ENCODE results near the gene TLK1. TPM values are rescaled to one million over a fixed set of nuclear protein-coding genes. Genes with fewer than 3 reads are reported as not detected.

The TLK1 gene
- total RNA-seq, 1 experiment from 2014 or later = 19.1 TPM

DNA sequence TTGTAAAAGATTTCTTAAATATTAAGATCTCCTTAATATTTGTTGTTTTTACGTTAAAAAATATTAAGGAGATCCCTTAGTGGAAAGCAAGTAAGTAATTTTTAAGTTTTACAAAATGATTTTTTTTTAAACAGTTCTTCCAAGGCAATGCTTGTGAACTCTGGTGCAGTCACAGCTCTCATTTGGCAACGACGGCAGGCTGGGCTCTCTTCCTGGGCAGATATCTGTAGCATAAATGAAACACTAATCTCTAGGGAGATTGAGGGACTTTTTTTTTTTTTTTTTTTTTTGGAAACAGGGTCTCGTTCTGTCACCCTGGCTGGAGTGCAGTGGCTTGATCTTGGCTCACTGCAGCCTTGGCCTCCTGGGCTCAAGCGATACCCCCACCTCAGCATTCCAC, 193.1 kb downstream of the TLK1 start:
- no peak for DNase-seq (ENCODE audit: low read depth)

DNA sequence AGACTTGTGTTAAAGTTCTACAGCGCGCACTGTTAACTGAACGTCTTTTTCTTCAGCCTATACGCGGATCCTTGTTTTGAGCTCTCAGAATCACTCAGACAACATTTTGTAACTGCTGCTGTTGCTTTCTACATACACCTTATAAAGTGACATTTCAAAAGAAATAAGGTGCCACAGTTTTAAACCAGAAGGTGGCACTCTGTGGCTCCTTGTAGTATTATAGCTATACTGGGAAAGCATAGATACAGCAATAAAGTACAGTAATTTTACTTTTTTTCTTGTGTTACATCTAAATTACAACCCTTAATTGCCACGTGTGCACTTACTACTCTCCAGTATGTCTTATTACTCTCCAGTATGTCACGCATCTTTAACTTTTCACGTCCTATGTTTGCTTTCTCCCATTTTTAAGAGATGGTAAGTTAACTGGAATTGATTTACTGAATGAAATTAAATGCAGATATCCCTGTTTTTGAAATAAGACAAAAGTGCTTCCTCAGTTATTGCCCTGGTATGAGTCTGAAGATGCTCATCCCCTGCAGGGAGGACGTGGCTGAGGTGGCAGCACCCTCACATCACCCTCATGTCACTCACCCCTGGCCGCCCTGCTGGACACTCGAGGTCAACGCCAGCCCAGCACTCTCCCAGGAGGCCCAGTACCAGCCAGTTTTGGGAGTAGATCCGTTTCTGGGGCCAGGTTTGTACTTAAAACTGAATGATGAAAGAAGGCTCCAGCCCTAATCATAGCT, 193.9 kb downstream of the TLK1 start:
- DNase-seq (ENCODE audit: low read depth) = peak; percentile 29

DNA sequence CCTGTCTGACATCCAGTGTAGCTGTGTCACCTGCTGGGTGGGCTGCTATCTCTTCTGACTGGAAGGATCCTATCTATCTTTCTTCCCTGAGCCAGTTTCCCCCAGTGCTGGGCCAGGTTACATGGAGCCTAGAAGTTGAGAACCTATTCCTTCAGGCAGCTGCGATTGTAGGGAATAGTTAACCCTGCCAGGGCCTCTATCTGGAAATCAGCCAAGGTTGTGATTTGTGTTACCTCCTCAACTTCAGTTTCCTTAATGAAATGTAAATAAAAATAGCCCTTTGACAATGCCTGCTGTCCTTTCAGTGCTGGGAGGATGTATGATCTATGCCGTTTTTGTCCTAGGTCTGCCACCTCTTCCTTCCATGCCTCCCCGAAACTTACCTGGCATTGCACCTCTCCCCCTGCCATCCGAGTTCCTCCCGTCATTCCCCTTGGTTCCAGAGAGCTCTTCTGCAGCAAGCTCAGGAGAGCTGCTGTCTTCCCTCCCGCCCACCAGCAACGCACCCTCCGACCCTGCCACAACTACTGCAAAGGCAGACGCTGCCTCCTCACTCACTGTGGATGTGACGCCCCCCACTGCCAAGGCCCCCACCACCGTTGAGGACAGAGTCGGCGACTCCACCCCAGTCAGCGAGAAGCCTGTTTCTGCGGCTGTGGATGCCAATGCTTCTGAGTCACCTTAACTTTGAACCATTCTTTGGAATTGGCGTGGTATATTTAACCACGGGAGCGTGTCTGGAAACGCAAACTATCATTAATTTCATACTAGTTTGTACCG, 195.1 kb downstream of the TLK1 start:
- peak; percentile 26 for DNase-seq (ENCODE audit: low read depth)

DNA sequence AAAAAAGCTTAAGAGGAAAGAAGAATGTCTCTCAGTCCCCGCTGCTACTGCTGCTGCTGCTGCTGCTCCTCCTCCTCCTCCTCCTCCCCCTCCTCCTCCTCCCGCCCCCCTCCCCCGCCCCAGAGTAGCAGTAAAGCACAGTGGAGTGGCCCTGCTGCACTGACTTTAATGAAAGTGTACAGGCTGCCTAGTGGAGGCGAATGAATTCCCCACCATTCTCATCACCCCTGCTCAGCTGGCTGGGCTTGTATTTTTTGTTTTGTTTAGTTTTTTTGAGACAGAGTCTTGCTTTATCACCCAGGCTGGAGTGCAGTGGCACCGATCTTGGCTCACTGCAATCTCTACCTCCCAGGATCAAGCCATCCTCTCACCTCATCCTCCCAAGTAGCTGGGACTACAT, 197.3 kb downstream of the TLK1 start:
- no peak for DNase-seq (ENCODE audit: low read depth)

DNA sequence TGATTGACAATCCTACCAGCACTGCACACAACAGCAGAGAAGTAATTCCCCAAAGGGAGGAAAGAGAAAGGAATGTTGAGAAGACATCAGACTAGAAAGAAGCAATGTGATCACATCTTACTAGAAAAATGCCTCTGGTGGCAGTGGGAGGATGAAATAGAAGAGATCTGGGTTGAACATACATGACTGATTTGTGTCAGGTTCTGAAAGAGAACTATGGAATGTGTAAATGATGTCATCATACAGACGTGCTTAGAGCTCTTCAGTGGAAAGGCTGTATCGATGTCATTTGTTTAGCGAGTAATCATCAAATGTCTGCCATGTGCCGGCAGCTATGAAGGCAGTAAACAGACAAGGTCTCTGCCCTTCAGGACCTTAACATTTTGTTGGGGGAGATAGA, 206.8 kb downstream of the TLK1 start:
- DNase-seq (ENCODE audit: low read depth) = no peak

DNA sequence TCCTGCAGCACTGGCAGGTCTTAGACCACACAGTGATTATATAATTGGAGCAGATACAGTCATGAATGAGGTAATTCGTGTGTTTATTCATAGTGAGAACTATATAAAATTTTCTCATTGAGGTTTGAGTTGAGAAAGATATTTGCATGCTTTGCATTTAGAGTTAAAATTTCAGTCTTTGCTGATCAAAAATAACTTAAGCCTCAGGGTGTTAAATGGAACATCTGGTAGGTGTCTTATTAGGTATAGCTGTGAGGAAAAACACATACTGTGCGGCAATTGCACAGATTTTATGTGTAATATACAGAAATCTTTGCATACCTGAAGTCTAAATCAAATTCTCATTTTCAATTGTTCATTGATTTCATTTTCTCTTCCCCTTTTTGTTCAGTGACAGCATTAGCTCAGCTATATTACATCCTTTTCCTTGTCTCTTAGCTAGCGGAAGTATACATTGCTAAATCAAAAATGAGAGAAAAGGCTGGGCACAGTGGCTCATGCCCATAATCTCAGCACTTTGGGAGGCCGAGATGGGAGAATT, 210.4 kb downstream of the TLK1 start:
- no peak for DNase-seq (ENCODE audit: low read depth)

DNA sequence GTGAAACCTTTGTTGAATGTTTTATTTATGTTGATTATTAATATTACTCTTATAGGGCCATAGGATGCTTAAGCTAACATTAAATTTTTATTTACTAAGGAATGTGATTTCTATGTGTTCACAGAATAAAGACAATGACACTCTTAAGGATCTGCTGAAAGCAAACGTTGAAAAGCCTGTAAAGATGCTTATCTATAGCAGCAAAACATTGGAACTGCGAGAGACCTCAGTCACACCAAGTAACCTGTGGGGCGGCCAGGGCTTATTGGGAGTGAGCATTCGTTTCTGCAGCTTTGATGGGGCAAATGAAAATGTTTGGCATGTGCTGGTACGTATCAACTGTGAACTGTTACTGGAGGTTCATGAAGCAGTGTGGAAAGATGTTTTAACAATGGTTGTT, 211.3 kb downstream of the TLK1 start:
- no peak for DNase-seq (ENCODE audit: low read depth)

DNA sequence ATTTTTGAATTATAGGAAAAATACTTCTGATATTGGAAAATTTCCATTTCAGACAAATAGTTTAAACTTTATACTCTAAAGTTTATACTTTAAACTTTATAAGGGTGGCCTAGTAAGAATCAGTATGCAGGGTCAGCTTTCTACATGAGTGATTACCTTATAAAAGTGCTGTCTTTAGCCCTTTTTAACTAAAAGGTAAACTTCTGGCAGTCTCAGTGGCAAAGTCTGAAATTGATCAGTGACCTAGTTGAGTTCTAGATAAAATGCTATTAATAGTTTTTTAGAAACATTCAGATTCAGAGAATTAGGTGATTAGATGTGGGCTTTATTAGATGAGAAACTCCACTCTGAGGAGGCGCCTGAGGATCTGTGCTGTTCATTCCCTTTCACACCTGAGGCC, 216.1 kb downstream of the TLK1 start:
- DNase-seq (ENCODE audit: low read depth) = no peak

DNA sequence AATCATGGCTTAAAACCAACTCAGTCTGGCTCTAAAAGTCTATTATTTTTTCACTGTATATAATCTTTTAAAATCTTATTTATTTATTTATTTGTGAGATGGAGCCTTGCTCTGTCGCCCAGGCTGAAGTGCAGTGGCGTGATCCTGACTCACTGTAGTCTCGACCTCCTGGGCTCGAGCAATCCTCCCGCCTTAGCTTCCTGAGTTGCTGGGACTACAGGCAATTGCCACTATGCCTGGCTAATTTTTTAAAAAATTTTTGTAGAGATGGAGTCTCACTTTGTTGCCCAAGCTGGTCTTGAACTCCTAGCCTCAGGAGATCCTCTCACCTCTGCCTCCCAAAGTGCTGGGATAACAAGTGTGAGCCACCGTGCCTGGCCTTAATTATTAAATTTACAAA, 217.1 kb downstream of the TLK1 start:
- DNase-seq (ENCODE audit: low read depth) = no peak

DNA sequence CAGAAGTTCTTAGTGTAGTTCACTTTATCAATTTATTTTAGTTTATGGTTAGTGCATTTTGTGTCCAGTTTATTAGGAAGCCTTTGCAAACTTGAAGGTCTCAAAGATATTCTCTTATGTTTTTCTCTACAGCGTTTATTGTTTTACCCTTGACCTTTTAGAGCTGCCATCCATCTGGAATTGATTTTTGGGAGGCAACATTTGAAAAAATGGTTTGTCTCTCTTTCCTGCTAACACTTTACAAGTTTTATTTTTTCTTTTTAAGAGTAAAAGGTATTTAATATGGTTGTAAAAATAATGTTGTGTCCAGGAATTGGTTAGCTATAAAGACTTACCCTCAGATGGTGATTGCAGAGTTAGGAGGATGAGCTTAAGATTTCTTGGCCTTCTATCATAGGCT, 217.7 kb downstream of the TLK1 start:
- DNase-seq (ENCODE audit: low read depth) = no peak

DNA sequence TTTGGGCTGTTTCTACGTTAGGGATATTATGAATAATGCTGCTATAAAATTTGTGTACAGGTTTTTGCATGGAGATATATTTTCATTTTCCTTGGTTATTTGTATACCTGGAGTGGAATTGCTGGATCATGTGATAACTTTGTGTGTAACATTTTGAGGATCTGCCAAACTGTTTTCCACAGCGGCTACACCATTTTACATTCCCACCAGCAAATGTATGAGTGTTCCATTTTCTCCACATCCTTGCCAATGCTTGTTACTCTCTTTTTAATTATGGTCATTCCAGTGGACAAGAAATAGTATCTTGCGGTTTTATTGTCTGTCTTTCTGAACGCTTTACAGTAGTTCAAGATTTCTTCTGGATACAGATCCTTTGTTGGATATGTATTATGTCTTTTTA, 218.1 kb downstream of the TLK1 start:
- DNase-seq (ENCODE audit: low read depth) = no peak

Other genes with a start within 250 kb of the TLK1 start
- gene GORASP2, start 231.6 kb downstream of the TLK1 start, total RNA-seq (2014; rRNA removed; shearing (Covaris generic)) = 57.4 and 58.6 TPM in 2 replicates

Data from M059J (cell line).